Upper lobe of left lung (tissue), 4 donors: ENCODE measurements around the gene SFTPB.

Source experiments
- CTCF ChIP-seq, 6 experiments: fragments of 450-650 bp in 4 of 6; fragments of 200-600 bp in 2 of 6; sonication (generic) in 2 of 6; IDR thresholded peaks; one replicate each; pipeline ENCODE4 v1.5.1; 2016 to 2019; ENCODE audit warnings: antibody characterized with exemption in 6 of 6
- POLR2A ChIP-seq, 4 donors: fragments of 450-650 bp; IDR thresholded peaks; one replicate each; pipeline ENCODE4 v1.5.1; 2016 to 2017; ENCODE audit warnings: antibody characterized with exemption in 4 of 4, mild to moderate bottlenecking in 2 of 4
- POLR2AphosphoS5 ChIP-seq, 2 donors: sonication (generic); formaldehyde crosslinking; IDR thresholded peaks; one replicate each; pipeline ENCODE4 v1.5.1; 2017; ENCODE audit warnings: antibody characterized with exemption in 2 of 2

GRCh38 chr2:85611705-85612587 lies 56.1 kb downstream of the SFTPB start, which contains the start of gene C2orf68:
- peak in 1 of 6 experiments; percentile 4 for TF ChIP-seq CTCF (IDR thresholded peaks at IDR 0.05)
- peak; percentile 90 to 95 for TF ChIP-seq POLR2AphosphoS5 (IDR thresholded peaks at IDR 0.05)
- peak in 3 of 4 donors; percentile 54 to 90 (median 69) for TF ChIP-seq POLR2A (IDR thresholded peaks at IDR 0.05)
